Activated CD4-positive, alpha-beta T cell treated with anti-CD3 and anti-CD28 coated beads for 48 hours (primary cell): Measurements from ENCODE around the gene ZNRD2.
A peak's percentile ranks its signal among the peaks of the same experiment; 100 is the strongest.

Experiments used
- DNase-seq: peaks from one replicate; pipeline ENCODE4 v3.0.0-alpha.2; 2020

ZNRD2 gene

DNA sequence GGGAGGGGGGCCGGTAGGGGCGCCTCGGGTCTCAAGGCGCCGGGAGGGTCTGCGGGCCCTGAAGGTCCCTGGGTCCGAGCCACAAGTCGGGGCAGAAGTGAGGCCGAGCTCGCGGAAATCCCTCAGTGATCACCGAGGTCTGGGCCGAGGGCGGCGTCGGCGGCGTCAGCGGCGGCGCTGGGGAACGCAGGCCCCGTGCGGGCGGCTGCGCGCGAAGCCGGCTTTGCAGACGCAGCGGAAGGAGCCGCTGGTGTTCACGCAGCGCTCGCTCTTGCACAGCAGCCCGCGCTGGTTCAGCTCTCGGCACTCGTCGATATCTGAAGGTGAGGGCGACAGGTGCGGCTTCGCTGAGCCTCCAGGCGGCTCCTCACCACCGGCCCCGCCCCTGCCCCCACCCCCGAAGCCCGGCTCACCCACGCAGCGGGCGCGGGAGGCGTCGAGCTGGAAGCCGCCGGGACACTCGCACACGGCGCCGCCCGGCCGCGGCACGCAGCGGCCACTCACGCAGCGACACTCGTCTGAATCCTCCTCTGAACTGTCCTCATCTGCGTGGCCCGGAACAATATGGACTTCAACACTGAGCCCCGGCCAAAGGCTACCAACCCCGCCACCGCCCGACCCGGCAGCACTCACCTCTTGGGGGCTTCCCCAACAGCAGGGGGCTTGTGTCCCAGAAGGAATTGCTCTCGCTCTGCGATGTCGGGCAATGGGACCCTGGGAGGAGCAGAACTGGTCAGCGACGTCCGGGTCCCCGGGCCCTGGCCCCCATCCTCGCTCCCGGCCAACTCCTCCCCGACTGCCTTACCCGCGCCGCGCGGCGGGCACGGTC lies 31.1 kb upstream of the ZNRD2 start:
- DNase-seq: no peak

DNA sequence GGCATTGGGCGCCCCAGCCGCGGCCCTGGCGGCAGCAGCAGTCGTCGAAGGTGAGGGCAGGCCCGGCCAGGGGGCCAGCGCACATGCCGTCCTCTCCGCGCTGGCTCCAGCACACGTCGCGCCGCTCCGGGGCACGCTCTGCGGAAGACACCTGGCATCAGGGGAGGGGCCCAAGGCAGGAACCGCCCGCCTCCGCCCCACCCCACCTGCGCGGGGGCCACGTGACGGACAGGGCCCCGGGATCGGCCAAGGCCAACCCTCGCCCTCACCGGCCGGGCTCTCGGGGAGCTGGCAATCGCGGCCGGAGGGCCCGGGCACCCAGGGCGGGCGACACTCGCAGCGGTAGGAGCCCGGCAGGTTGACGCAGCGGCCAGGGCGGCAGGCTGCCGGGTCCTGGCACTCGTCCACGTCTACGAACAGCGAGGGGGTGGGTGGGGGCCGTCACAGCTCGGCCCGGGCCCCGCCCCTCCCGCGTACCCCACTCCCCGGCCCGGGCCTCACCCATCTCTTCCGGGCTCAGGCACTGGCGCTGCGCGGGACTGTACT lies 30.5 kb upstream of the ZNRD2 start:
- DNase-seq: no peak

DNA sequence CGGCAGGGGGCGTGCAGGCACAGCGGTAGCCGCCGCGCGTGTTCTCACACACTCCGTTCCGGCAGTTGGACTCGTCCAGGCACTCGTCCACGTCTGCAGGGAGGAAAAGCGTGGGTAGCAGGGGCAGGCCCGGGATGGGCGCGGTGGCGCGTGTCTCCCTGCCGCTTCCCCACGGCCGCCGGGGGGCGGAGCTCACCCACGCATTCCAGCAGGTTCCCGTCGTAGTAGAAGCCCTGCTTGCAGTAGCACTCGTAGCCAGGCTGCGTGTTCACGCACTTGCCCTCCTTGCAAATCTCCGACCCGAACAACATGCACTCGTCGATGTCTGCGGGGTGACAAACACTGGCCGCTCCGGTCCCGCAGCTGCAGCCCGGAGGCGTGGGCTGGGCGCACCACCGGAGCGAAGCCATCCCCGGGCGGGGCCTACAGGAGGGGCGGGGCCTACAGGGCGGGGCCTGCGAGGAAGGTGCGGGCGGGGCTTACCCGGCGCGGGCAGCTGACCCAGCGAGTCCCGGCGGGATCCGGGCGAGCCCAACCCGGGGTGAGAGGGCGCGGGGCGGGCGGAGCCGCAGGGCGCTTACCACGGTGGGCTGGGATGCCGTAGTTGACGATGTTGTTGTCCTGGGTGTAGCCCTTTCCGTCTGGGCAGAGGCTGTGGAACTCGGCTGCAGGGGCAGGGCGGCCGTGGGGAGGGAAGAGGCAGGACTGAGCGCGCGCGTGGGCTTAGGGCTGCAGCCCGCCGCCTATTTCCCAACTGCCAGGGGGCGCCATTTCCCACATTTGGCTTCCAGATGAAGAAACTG lies 29.8 kb upstream of the ZNRD2 start:
- peak; percentile 92 for DNase-seq

DNA sequence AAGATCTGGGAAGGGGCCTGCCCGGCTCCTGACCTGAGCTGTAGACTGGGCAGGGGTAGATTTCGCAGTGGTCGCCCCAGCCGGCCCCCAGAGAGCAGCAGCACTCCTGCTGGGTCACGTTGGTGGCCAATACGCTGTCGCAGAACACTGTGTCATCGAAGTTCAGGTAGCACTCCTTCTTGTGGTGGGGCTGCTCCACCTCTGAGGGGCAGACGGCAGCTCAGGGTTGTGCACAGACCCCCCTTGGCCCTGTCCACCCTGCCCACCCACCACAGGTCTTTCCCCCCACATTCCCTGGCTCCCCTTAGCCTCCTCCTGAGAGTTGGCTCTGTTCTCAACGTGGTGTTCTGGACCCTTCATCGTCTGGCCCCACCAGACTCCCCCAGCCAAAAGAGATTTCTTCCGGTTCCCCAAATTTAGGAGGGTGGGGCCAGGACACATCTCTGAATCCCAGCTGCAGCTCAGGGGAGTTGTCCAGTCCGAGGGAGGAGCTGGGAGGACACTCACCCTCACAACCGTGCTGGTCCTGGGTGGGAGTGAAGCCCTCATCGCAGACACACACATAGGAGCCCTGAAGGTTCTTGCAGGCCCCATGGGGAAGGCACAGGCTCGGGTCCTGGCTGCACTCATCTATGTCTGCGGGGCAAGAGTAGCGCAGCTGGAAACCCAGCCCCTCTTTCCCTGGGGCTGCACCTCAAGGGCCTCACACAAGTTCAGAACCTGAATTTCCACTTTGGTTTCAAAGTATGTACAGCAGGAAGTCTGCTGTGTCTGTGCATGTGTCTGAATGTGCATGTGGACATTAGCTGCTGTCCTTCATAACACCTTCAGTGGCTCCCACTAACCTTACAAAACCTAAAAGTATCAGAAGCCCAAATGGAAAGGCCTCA lies 28.9 kb upstream of the ZNRD2 start:
- DNase-seq: no peak

DNA sequence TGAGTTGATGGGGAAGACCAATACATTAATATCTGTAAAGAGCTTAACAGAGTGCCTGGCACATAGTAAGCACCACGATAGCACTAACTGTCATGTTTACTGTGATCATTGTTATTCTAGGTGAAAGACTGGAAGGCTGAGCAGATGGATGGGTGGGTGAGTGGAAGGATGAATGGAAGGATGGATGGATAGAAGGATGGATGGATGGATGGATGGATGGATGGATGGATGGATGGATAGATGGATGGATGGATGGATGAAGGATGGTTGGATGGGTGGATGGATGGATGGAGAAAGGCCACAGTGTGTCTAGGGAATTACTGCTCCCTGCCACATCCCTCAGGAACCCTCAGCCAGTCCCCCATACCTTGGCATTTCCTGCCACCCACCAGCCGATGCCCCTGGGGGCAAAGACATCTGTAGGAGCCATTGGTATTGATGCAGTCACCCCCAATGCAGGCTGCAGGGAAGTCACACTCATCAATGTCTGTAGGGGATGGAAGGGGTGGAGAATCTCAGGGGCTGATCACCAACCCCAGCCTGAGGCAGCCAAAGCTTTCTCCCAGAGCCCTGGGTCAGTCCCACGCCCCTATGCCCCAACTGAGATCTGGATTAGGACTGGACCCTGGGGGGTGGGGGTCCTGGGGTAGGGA lies 27.4 kb upstream of the ZNRD2 start:
- DNase-seq: no peak

DNA sequence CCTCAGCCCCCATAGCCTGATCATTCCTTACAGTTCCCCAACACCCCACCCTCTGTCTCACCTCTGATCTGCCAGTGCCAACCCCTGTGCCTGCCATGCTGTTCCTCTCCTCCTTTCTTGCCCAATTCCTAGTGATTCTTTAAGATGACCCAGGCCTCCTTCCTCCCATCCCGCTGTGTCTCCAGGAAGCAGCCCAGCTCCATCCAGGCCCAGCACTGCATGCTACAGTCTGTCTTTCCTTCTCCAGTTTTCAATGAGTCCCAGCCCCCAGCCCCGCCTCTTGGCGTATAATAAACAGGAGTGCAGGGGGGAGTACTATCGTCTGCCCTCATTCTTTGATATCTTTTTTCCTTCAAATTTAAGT lies 24.4 kb upstream of the ZNRD2 start:
- DNase-seq: no peak

DNA sequence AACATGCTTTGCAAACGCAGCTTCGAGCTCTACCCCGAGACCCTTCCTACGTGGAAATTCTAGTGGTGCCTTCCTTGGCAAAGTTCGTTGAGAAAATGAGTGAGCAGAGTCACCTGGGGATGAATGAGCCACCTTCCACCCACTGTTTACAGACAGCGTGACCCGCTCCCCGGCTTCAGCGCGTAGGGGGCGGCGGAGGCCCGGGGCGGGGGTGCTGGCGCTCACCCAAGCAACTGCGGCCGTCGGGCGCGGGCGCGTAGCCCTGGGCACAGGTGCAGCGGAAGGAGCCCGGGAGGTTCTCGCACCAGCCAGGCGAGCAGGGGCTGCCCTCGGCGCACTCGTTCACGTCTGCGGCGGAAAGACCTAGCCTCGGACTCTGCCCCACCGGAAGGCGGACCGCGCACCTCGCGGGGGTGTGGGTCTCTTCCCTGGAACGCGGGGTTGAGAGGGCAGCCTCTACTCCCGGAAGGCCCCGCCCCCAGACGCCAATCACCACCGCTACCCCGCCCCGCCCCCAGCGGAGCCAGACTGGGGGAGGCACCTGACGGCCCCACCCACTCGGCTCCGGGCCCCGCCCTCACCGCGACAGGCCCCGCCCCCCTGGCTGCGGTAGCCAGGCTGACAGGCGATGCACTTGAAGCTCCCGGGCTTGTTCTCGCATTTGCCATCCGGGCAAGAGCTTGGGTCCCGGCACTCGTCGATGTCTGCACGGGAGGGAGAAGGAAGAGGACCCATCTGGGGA lies 23.9 kb upstream of the ZNRD2 start:
- peak; percentile 99 for DNase-seq

DNA sequence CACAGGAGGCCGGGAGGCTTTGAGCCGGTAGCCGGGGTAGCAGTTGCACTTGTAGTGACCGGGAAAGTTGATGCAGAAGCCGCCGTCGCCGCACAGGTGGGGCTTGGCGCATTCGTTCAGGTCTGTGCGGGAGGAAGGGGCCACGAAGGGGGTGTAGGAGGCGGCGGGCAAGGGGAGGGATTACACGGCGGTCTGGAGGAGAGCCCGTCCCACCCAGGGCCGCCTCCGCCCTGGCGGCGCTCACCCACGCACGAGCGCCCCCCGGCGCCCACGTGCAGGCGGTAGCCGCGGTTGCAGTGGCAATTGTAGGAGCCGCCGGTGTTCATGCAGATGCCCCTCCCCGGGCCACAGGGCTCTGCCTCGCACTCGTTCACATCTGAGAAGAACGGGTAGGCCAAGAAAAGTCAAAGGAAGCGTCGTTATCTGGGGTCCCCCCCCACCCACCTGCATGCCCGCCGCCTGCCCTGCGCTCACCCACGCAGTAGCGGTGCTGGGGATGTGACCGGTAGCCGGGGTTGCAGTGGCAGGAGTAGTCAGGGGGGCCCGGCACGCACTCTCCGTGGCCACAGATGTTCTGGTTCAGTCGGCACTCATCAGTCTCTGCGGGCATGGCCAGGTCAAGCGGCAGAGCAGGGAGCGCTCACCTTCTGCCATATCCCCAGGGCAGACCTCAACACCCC lies 22.7 kb upstream of the ZNRD2 start:
- no peak for DNase-seq

DNA sequence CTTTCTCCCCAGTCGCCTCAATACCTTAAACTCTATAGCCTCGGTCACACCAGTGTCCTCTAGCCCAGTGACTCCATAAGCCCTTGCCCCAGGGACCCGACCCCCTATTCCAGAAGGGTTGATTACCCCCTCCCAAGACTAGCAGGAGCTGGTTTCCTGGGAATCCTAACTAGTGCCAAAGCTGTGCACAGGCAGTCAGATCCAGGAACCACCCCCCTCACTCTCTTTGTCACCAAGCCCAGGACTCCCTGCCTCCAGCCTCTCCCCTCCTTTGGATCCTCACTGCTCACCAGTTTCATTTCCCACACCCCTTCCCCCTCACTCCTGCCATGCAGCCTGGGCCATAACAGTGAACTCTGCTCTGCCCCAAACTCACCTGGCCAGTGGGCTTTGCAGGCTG lies 21.9 kb upstream of the ZNRD2 start:
- DNase-seq: no peak

DNA sequence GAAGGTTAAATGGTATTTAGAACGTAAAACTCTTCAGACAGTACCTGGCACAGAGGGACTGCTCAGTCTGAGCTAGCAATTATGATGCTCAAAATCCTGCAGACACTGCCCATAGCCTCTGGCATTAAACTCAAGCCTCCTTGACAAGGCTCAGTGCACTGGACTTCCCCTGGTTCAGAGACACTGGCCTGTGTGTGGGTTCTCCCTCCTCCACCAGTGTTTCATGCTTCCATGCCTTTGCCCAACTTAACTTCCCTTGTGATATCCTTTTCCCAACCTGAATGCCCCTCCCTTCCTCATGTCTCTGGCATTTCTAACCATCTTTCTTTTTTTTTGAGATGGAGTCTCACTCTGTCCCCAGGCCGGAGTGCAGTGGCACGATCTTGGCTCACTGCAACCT lies 21.2 kb upstream of the ZNRD2 start:
- no peak for DNase-seq

DNA sequence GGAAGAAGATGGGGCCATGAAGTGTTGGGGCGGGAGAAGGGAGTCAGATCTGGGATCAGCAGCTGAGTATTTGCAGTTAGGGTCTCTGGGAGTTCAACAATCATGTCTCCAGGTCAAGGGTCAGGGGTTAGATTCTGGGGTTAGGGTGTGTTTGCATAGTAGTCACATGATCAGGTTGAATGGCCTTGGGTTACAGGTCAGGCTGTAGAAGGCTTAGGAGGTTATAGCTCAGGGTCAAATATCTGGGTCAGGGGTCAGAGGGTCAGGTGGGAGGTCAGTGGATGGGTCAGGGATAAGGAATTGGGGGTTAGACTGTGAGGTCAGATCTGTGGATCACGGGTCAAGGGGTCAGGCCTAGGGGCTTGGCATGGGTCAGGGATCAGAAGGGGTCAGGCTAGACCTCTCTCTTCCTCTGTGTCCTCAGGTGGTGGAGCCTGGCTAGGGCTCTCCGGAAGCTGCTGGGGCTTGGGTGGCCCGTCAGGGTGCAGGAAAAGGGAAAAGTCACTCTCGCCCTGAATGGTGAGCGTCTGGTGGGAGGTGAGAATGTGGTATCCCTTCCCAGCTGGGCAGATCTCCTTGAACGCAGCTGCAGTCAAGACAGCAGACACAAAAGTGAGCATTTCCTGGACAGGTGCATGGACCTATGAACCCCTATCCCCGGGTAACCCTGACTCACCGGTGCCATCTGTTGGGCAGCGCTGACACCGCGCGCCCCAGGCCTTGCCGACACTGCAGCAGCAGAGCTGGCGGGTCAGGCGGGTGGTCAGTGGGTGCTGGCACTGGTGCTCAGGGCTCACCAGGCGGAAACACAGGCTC lies 18.5 kb upstream of the ZNRD2 start:
- DNase-seq: peak; percentile 68

DNA sequence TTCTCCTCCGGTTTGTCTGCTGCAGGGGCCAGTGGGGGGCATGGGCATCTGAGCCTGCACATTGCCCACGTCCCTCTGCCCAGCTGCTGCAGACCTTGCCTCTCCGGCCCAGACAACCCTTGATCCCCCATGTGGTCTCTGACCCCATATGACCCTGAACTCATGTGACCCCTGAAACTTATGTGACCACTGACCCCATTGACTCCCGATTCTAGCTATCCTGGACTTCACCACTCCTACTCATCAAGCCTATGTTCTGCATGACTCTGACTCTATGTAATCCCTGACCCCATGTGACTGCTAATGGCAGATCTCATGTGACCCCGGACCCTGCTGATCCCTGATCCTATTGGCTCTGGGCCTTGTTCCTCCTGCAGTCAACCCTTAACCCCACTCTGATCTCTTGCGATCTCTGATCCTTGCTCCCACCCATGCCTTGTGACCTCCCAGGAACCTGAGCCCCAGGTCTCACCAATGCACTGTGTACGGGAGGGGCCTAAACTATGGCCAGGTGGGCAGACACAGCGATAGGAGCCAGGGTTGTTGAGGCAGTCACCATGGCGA lies 17.8 kb upstream of the ZNRD2 start:
- no peak for DNase-seq

DNA sequence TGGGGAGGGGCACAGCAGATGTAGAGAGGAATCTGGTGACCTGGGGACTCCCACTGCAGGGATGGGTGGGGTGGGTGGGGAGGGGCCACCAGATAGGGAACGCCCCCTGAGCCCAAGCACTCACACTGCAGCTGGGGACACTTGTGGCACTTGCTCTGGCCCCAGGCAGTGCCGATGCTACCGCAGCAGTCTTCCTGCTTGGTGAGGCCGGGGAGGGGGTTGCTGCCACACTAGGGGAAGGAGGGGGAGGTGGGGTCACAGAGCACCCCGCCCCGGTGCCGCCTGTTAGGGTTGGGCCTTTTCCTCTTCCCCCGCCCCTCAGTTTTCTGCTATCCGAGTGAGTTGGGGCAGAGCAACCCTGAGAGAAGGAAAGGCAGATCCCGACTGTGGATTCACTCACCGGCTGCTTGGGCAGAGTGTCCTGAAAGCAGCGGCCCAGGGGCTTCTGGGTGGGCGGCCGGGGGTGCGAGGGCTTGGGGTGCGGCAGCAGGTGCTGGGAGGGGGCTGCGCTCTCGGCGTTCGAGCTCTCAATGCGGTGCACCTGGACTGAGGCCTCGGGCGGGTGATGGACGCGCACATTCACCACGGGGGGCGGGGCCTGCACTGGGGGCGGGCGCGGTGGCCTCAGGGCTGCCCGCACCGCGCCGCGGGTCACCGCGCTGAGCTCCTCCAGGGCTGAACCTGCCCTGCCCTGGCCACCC lies 16.8 kb upstream of the ZNRD2 start:
- DNase-seq: peak; percentile 79

DNA sequence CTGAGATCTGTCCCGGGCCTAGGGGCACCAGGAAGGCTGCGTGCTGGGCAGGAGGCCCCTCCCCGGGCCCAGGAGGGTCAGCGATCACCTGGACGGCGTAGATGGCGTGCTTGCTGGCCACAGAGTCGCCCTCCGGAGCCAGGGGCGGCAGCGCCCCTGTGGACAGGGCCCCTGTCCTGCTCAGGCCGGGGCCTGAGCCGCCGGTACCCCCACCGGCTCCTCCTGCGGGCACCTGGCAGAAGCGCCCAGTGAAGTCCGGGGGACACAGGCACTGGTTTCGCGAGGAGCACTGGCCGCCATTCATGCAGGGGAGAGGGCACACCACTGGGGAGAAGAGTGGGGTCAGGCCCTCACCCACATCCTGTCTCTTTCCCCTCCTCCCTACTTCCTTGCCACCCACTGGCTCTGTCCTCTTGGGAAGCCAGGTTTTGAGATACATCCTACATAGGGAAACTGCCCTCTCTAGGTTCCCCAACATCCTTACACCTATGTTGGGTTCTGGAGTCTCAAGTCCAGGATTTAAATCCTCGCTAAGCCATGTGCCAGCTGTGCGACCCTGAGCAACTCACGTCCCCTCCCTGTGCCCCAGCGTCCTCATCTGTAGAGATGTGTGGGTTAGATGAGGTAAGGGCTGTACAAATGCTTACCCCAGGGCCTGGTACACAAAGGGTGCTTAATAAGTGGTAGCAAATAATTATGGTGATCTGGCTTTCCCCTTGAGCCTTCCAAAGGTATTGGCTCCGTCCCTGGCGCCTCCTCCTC lies 16.0 kb upstream of the ZNRD2 start:
- DNase-seq: no peak

DNA sequence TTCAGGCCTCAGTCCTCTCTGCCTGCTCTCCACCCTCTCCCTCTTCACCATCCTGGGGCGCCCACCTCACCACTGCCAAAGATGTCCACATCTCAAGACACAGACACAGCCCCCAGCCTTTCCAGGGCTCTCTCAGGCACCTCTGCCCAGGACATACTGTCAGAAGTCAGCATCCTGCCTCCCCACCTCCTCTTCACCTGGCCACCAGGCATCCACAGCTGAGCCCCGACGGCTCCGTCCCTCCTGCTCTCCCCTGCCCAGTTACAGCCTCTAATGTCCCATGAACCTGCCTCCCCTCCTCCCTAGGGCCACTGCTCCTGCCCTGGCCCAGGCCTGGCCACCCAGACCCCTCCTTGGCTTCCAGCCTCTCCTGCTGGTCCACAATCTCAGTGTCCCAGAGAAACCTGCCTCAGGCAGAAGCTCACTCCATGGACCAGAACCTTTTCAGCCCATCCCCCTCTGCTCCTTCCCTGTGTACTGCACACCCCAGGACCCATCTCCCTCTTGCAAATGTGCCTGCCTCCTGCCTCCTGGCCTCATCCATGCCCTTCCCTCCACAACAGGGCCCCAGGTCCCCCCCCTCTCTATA lies 15.3 kb upstream of the ZNRD2 start:
- no peak for DNase-seq

DNA sequence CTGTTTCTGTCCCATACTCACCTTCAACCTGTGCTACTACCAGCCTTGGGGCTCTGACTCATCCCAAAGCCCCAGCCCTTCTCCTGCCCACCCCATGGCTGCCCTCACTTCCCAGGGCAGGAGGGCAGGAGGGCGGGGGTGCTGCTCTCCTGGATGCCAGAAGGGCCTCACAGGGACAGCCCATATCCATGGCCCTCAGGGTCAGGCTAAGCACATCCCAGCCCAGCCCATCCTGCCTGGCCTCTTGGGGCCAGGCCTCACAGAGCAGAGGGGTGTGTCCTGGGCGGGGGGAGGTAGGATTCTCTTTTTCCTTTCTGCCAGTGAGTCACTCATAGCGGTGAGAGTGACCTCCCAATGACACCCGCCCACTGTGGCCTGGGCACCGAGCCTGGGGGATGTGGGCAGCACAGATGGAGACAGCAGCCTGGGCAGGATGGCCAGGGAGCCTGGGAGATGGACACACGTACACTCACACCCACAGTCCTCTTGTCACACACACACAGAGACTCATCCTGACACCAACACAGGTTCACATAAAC lies 14.5 kb upstream of the ZNRD2 start:
- DNase-seq: peak; percentile 49

DNA sequence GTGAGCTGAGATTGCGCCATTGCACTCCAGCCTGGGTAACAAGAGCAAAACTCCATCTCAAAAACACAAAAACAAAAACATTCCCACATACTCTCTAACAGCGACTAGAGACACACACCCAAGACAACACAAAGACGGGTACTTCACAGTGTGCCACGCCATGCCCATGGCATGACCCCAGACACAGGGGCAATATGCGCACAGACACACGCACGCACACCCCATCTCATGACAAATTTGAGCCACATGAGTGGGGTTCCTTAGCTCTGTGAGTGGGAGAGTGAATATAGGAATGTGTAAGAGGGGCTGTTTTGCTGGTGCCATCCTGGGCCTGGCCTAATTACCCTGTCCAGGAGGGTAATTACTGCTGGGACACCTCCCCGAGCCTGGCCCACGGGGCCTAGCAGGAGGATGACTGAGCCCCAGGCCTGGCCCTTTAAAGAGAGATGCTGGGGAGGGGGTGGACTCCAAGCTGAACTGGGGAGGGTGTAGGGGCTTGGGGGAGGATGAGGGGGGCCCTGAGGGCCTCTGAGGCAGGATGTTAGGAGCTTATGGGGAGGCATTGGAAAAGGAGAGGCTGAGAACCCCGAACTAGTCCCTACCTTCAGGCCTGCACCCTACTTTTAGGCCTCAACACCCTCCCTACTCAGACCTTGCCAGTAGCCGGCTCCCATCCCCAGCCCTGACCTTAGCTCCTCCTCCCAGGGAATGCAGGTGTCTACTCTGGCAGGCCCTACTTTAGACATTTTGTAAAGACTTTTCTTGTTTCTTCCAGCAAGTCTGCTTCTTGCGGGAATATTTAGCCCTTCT lies 13.6 kb upstream of the ZNRD2 start:
- no peak for DNase-seq
